Measurements from ENCODE around the gene MAN2C1.

- no peak for TF ChIP-seq POLR2A (IDR thresholded peaks at IDR 0.05)
- no peak for TF ChIP-seq CTCF (IDR thresholded peaks at IDR 0.05)
Observed at GRCh38 chr15:75357976-75358673, 10.3 kb downstream of the MAN2C1 start.
